ENCODE results near the gene NXN.
"Not testable (repeated sequence)": the region's sequence is repeated elsewhere in the genome, so short reads cannot be mapped to it uniquely, and the experiment has no call there.

The NXN gene

DNA sequence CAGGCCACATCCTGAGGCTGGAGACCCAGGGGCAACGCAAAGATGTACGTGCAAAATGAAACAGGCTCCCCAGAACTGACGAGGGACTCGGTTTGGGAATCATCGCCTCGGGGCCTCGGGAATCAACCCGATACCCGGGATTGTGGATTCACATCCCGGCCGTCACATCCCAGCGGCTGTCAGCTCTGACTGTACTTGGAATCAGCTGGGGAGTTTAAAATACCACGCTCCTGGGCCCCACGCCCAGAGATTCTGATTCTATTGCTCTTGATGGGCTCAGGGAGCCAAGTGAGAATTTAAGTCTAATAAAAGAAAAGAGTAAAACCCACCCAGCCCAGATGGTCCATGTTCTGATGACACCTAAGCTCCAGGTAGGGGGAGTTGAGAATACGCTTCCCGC is 155.2 kb downstream of the NXN start:
- DNase-seq, result no peak

DNA sequence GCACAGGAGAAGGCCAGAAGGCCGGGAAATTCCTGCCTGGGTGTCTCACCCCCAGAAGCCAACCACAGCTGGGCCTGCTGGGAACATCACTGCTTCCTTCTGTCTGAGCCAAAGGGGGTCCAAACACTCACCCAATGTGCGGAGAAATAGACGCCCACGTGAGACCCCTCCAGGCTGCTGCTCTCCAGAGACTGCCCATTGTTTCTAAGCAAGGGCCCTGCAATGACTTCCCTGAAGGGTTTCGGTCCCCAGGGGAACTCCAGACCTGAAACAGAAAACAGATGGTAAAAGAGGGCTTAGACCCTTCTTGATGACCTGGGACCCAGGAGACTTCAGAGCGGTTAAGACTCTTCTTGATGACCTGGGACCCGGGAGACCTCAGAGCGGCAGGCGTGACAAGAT is 156.1 kb downstream of the NXN start:
- DNase-seq, result no peak

DNA sequence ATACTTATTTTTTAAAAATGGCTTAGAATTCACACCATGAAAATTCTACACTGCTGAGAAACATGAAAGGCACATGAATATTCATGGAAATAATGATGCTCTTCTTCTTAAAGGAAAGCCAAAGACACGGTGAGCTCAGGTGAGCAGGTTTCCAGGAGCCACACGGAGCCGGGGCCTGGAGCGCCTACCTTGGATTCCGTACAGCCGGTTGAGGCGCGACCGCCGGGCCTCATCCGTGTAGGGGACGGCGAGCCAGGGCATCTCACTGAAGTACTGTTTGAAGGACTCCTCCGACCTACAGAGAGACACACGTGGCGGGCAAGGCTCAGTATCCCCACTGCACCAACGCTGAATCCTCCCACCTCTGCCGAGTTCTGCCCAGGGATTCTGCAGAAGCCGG is 160.3 kb downstream of the NXN start:
- DNase-seq, result no peak

DNA sequence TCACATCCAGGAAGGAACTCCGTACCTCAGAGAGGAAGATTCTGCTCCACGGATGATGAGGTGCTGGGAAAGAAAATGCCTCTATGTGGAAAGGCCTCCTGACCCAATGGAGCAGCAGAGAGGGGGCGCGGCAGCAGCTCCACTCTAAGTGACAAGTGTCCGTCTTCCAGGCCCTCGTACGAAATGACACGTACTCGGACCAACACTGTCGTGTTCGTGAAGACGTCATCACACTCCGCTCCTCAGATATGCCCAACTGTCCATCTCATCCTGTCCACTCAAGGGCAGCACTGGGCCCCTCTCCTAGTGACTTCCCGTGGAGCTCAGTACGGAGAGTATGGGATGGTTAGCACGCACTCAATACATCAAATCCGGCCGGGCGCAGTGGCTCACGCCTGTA is 165.2 kb downstream of the NXN start:
- DNase-seq, result no peak

DNA sequence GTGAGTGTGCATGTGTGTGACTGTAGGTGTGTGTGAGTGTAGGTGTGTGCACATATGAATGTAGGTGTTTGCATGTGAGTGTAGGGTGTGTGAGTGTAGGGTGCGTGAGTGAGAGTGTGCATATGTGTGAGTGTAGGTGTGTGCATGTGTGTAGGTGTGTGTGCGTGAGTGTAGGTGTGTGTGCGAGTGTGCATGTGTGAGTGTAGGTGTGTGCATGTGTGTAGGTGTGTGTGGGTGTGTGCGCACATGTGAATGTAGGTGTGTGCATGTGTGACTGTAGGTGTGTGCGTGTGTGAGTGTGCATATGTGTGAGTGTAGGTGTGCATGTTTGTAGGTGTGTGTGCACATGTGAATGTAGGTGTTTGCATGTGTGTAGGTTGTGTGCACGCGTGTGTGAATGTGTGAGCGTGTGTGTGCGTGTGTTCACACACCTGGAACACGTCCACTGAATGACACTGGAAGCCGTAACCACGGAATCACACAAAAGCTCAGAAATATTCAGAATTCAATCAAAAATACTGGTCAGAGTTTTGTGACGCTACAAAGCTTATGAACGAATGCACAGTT is 166.9 kb downstream of the NXN start:
- DNase-seq, result no peak

DNA sequence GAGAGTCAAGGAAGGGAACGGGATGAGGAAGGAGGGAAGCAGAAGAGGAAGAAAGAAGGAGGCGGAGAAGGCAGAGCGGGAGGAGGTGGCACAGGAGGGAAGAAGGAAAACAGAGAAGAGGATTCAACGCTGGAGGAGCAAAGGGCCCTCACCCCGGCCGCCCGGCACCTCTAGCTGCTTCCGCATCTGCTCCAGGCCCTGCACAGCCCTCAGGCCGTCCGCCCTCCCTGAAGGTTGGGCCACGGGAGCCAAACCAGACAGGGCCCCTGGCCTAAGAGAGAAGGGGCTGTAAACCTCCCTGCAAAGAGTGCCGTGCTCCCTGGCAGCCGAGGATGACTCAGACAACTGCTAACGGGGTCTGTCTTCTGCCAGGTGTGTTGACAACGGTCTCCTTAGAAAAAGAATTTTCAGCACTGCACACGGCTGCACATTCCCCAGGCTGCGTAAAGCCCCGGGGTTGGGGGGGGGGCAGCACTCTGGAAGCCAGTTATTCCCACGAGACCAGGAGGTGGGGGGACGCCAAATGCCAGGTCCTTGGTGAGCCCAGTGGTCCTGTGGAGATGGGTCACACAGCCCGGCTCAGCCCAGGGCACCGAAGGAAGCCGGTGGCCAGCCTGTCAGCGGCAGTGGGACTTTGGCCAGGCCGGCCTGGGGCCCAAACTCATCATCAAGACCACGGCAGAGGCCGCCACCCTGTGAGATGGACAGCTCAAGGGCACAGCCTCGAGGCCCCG is 168.4 kb downstream of the NXN start:
- DNase-seq, result no peak

DNA sequence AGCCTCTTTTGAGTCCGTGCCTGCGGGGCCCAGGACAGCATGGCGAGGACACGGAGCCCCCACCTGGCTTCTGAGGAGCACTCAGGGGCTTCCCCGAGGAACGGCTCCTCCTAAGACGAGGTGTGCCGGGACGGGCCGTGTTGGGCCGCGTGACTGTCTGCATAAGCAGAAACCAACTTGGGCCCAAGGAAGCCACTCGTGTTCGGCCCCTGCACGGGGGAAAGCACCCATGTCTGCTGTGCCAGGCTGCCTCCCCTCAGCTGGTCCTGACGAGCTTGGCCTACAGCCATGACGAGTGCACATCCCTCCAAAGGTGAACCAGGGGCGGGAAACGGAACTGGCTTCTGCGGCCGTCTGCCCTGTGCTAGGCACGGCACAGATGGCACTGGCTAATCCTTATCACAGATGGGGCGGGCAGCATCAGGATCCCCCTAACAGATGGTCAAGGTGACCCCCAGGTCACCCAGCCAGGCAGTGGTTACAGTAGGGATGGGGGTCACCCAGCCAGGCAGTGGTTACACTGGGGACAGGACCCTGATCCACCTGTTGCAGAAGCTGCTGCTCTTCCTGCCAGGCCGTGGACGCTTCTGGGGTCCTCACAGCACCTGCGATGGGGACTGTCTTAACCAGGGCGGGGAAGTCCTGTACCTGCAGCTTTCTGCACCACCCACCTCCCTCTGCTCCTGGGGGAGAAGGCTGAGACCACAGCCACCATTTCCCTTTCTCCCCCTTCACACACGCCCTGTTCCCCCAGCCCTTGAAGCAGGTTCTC is 171.9 kb downstream of the NXN start:
- DNase-seq, result no peak

DNA sequence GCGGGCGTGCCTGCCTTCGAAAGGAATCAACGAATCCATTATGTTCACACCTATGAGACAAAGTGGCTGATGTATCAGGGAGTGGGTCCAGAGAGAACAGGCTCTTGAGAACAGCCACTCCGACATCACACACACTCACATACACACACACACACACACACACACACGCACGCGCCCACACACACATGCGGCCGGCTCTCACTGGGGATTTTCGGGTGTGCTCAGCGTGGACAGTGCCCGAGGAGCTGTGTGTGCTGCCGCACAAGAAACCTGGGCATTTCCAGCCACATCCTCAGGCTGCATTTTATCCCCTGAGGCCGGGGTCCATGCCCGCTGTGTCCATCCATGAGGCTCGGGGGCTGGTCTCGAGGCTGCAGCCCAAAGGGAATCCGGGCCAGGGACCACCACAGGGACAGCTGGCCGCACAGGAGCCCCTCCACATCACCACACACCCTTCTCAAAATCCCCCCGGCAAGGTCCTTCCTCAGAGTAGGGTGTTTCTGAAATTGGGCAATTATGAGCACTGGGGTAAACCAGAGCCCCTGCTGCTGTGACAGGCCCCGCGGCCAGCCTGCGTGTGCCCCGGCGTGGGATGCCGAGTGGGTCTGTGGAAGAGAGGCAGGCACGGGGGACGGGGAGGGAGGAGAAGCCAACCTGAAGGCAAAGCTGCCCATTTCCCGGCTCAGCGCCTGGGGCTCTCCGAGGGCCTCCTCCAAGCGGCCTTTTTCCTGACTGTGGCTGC is 172.6 kb downstream of the NXN start:
- no peak for DNase-seq

DNA sequence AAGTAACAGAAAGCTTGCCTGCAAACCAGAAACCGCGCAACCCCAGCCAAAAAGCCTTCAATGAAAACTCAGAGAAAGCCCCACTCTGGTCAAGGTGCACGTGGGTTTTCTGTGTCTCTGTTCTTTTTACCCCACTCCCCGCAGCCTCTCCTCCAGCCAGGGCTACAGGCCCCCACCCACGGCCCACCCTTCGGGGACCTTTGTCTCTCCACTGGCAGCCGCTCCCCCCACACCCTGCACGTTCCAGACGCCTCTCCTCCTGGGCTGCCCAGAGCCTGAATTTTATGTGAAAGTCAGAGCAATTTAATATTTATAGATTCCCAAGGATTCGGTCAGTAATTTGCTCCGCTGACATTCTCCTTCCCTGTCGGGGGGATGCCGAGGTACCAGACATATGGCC is 173.2 kb downstream of the NXN start:
- no peak for DNase-seq

DNA sequence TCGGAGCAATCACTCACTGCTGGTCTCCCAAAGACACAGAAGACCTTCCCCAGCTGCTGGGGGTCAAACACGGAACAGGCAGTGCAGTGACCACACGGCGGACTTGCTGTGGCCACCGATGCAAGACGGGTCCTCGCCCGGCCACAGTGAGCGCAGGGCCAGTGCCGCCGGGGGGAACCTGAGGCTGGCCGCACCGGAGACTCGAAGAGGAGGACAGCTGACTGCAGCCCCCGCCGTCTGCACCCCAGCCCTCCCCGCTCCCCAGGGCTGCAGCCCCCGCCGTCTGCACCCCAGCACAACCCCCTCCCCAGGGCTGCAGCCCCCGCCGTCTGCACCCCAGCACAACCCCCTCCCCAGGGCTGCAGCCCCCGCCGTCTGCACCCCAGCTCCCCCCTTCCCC is 173.7 kb downstream of the NXN start:
- DNase-seq, result not testable (repeated sequence)

DNA sequence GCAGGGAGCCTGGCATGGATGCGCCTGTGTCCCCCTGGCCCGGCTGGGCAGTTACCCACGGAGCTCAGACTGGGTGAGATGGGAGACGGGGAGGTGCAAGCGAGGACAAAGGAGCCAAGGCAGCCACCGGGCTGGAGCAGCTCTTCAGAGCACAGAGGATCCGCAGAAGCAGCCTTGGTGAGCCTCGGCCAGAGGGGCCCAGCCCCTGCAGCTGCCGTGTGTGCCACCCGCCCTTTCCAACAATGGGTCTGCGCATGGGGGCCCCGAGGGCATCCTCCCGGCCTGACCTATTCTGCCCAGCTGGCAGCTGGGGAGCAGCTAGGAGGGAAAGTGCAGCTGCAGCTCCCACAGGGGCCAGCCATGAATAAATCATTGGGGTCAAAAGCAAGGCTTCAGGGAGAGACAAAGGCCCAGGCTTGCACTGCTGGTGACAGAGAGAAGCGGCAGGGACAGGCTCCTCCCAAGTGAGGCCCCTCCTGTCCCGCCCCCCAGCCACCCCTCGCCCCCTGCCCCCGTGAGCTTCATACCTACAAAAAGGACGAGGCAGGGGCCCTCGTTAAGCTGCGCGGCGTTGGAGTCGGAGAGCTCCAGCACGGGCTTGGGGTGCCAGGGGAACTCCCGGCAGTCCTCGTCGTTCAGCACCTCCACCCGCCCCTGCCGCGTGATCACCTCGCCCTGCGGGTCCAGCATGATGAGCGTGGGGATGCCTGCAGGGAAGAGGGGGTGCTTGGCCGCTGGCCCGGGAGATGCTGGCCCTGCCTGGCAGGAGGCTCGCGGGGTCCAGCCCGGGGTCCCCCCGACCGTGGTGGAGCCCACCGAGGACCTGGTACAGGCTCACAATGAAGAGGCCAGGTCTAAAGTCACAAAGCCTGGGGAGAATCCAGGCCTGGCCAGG is 174.8 kb downstream of the NXN start:
- no peak for DNase-seq

DNA sequence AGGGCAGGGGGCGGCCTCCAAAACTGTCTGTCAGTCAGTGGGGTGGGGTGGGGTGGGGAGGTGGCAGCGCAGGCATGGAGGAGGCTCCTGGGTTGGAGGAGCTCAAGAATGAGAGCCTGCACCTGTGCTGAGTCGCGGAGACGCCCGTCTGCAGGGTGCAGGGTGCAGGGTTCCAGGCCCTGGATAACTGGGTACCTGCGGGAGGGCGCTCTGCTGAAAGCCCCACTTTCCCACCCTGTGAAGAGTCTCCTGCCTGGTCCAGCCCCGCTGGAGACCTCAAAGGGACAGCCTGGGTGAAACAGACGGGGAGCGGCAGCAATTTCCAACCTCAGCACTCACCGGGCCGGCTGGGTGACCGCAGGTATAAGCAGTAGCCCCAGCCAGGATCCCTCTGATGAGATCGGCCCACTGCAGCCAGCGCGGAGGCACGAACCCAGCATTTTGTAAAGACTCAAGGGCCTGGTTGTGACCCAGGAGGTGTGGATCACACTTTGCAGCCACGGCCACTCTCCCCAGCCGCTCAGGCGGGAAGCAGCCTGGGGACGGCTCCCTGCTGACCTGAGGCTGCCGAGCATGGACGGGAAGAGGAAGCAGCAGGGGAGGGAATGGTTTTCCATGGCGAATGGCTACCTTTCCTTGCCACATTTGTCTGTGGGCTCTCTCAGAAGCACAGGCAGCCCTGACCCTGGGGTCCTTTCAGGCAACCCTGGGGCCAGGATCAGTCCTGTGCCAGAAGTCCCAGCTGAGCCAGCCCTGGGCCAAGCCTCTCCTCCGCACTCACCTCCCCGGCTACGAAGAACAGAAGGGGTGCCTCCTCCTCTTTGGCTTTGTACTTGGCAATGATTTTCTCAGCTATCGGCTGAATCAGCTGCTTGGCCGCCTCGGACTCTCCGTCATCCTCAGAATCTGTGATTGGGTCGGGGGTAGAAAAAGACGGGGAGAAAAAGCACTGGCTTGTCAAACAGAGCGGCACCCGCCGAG is 176.4 kb downstream of the NXN start:
- DNase-seq, result no peak

DNA sequence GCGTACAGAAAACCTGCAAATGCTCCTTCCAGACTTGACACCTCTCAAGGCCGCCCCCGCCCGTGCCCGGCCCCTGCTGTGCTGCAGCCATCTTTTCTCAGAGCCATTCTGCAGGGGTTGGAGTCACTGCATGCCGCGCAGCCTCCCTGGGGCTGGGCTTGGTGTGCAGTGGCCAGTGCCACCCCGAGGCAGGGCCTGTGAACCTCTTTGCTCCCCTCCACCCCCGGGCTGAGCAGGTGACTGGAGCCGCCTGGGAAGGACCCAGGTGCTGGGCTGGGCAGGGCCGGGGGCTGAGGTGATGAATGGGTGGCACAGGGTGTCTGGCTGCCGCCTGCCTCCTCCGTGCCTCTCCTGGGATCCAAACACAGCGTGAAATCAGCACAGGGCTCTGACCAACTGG is 177.1 kb downstream of the NXN start:
- no peak for DNase-seq

DNA sequence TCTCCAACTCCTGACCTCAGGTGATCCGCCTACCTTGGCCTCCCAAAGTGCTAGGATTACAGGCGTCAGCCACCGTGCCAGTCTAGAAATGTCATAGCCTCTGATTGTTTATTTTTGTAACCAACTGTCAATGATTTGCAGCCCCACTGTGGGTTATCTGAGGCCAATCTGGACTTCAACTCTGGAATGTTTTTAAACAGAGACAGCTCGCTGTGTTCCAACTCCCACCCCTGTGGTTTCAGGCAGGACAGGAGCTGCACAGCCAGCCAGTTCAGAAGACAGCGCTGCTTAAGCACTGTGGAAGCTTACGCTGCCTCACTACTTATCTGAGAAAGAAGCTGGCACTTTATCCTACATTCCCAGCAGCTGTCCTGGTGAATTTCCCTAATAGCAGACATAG is 177.9 kb downstream of the NXN start:
- no peak for DNase-seq

DNA sequence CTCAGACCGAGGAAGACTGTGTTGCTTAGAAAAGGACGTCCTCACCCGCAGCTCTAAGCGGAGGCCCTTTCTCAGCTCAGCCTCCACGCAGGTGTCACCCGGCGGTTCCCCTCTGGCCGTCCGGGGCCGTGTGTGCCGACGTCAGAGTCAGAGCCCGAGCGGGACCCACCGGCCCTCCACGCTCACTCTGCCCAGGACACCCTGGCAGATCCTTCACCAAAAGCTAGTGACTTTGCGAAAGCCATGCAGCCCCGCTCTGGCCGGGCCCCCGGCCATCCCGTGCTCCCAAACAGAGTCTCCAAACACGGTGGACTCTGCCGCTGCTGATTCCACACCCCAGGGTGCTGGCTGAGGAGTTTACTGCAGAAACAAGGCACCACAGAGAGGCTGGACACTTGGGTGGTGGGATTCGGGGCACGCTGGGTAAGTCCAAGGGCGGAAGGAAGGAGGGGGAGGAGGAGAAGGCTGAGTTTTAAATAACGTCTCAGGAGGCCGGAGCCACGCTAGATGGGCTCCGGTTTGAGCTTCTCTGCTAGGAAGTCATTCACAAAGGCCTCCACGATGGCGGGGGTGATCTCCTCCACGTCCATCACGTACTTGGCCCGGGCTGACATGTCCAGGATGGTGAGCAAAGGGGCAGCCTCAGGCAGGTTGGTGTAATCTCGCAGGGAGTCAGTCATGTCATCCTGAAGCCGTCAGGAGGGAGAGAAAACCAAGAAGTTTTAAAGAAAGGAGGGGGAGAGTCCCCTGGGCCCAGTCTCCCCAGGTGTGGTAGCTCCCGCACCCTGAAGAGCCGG is 178.9 kb downstream of the NXN start:
- DNase-seq, result no peak

DNA sequence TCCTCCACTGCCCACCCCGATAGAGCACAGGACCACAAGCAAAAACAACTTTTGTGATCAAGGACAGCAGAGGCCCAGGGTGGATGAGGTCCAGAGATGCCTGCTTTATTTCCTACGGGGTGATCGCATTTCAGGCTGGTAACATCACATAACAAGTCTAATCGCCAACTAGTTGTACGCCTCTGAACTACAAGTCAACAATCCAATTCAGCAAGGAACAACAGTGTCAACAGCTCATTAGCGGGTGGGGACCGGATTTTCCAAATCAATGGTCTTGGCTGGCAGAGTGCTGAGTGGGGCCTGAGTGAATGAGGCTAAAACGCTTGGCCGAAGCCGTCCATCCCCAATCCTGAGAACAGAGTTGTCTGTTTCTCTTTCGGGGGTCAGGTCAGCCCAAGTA is 180.3 kb downstream of the NXN start:
- no peak for DNase-seq

DNA sequence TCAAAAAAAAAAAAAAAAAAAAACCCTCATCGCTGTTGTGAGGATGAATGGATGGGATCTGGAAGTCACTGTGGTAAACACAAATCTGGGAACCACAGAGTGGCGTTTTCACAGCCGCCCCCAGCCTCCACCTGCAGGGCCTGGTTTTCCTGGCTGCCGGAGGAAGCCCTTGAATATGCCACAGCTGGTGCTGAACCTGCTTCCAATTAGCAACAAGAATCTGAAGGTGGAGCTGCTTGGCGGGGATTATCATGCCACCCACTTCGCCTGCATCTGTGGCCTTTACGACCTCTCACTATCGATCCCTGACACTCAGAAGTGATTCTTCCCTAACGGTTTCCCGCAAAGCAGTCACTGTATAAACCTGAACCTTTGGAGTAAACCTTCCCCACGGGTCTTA is 181.3 kb downstream of the NXN start:
- no peak for DNase-seq

DNA sequence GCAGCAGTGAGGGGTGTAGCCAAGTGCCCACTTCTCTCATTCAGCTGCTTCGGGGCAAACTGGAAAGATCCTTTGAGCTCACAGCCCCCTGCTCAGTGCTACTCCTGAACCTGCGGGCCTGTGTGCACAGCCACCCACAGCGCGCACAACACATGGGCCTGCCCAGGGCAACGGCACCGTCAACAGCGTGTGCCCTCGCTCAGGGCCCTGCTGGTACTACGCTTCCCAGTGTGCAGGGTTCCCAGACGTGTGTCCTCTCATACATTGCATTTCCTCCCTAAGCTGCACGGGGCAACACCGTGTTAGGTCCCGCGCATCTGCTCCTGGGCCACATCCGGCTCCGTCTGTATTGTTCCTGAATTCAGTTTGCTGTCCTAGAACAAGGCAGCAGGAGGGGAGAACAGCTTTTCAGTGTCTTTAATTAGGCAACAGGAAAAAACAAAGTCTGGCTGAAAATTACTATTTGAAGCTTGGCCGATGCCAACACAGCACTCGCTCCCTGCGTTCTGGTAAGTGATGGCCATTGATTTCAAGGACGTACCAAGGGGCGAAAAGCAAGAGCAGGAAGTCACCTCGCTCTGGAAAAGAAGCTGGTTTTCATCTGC is 182.2 kb downstream of the NXN start:
- DNase-seq, result no peak

DNA sequence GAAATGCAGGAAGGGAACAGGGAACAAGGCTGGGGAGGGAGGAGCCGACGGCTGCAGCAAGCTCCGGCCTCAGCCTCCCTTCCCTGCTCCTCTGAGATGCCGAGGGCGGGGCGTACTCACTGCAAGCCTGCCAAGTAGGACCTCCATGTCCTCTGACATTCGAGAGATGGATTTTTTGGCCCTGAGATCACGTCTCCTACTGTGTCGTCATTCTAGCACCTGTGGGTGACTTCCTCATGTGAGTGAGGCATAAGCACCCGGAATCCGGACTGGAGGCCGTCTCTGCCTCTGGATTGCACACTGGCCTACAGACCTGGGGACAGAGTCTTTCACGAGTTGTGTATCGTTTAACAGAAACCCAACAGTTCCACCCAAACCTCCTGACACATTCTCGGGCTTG is 183.0 kb downstream of the NXN start:
- DNase-seq, result no peak

DNA sequence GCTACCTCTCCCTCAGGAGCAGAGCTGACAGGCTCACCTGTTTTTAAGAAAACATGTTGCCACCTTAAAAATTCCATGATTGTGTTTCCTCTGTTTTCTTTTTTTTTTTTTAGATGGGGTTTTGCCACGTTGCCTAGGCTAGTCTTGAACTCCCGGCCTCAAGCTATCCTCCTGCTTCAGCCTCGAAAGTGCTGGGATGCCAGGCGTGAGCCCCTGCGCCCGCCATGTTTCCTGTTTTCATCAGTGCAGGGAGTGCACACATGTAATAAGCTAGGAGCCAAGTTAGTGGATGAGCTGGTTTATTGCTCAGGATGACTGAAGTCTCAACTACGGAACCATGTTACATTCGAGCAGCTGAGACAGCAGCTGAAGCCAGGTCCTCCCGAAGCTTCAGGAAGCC is 183.9 kb downstream of the NXN start:
- DNase-seq, result no peak

Measured in activated gamma-delta T cell (primary cell).